ENCODE measurements around the gene SMIM14.
"Not testable (repeated sequence)": the region's sequence is repeated elsewhere in the genome, so short reads cannot be mapped to it uniquely, and the experiment has no call there.

The SMIM14 gene

GRCh38 chr4:39548425-39549067 is 90.1 kb downstream of the SMIM14 start:
- peaks cover 39% of the 10 kb centered on the region for H3K36me3 ChIP-seq (ENCODE audit: control insufficient read depth, insufficient read depth, low read length, severe bottlenecking)
- H3K27me3 ChIP-seq (replicated peaks; ENCODE audit: control insufficient read depth, insufficient read depth, low read length) = no peaks in the 10 kb centered on the region
- H3K9me3 ChIP-seq (ENCODE audit: control insufficient read depth, low read length) = no peaks in the 10 kb centered on the region
- H3K4me1 ChIP-seq (ENCODE audit: control insufficient read depth, insufficient read depth, low read length) = peaks cover 22% of the 10 kb centered on the region
- DNase-seq (ENCODE audit: low read depth) = peak; percentile 27
- no peak overlapping the region for H3K9ac ChIP-seq (ENCODE audit: low read length)
- H3K4me3 ChIP-seq (ENCODE audit: low read length) = no peak overlapping the region

DNA sequence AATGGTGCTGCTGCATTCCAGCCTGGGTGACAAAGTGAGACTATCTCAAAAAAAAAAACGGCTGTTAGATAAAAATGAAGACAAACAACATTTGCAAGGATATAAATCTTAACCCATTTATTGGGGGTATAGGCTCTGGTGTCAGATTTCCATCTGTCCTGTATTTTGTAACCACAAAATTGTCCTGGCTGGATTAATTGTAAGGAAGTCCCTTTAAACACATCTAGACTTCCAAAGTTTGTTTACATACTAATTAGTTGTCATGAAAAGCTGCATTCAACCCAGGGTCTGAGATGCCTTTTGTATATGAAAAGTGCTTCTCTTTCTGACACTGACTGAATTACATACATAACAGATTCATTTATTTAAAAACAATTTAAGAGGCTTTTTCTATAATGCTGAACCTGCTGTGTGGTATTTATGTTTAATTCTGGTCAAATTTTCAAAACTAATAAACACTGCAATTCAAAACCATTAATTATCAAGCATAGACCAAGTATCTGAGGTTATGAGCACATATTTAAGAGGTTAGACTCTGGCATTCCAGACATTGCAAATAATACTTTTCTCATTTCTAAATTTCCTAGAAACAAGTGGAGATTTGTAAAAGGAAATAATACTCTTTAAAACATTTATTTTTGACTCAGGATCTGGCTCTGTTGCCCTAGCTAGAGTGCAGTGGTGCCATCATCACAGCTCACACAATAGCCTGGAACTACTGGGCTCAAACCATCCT is 93.9 kb downstream of the SMIM14 start:
- no peak overlapping the region for H3K4me3 ChIP-seq (ENCODE audit: low read length)
- DNase-seq (ENCODE audit: low read depth) = peak; percentile 34
- no peaks in the 10 kb centered on the region for H3K9me3 ChIP-seq (ENCODE audit: control insufficient read depth, low read length)
- H3K4me1 ChIP-seq (ENCODE audit: control insufficient read depth, insufficient read depth, low read length) = peaks cover 31% of the 10 kb centered on the region
- no peak overlapping the region for H3K9ac ChIP-seq (ENCODE audit: low read length)
- peaks cover 14% of the 10 kb centered on the region for H3K36me3 ChIP-seq (ENCODE audit: control insufficient read depth, insufficient read depth, low read length, severe bottlenecking)
- H3K27me3 ChIP-seq (replicated peaks; ENCODE audit: control insufficient read depth, insufficient read depth, low read length) = no peaks in the 10 kb centered on the region

GRCh38 chr4:39544080-39544479 is 94.6 kb downstream of the SMIM14 start:
- H3K9ac ChIP-seq (ENCODE audit: low read length); H3K9me3 ChIP-seq (ENCODE audit: control insufficient read depth, low read length); H3K4me3 ChIP-seq (ENCODE audit: low read length); H3K27me3 ChIP-seq (replicated peaks; ENCODE audit: control insufficient read depth, insufficient read depth, low read length); DNase-seq (ENCODE audit: low read depth); H3K36me3 ChIP-seq (ENCODE audit: control insufficient read depth, insufficient read depth, low read length, severe bottlenecking): not testable (repeated sequence)
- peaks cover 31% of the 10 kb centered on the region for H3K4me1 ChIP-seq (ENCODE audit: control insufficient read depth, insufficient read depth, low read length)

DNA sequence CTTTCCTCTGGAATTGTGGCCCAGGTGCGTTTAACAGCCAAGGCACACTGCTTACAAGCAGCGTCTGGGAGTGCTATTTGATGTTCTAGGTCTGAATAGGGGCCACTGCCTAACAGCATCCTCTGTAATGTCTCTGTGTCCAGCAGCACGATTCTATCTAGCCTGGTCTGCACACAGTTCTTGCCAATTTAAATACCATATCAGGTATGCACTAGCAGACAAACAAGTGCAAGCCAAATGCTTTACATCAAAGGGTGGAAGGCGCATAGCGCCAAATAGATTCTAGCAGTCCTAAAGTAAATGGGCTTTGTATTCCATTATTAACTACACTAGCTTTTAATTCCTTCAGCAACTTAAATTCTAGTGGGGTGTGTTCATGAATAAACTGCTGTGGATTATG is 95.6 kb downstream of the SMIM14 start:
- no peak overlapping the region for H3K4me3 ChIP-seq (ENCODE audit: low read length)
- H3K4me1 ChIP-seq (ENCODE audit: control insufficient read depth, insufficient read depth, low read length) = peaks cover 22% of the 10 kb centered on the region
- H3K27me3 ChIP-seq (replicated peaks; ENCODE audit: control insufficient read depth, insufficient read depth, low read length) = no peaks in the 10 kb centered on the region
- DNase-seq (ENCODE audit: low read depth) = no peak
- no peaks in the 10 kb centered on the region for H3K9me3 ChIP-seq (ENCODE audit: control insufficient read depth, low read length)
- peaks cover 3% of the 10 kb centered on the region for H3K36me3 ChIP-seq (ENCODE audit: control insufficient read depth, insufficient read depth, low read length, severe bottlenecking)
- H3K9ac ChIP-seq (ENCODE audit: low read length) = no peak overlapping the region

GRCh38 chr4:39542611-39543012 is 96.1 kb downstream of the SMIM14 start:
- H3K9ac ChIP-seq (ENCODE audit: low read length) = no peak overlapping the region
- H3K4me1 ChIP-seq (ENCODE audit: control insufficient read depth, insufficient read depth, low read length) = peaks cover 21% of the 10 kb centered on the region
- H3K27me3 ChIP-seq (replicated peaks; ENCODE audit: control insufficient read depth, insufficient read depth, low read length) = no peaks in the 10 kb centered on the region
- no peaks in the 10 kb centered on the region for H3K9me3 ChIP-seq (ENCODE audit: control insufficient read depth, low read length)
- no peak for DNase-seq (ENCODE audit: low read depth)
- no peak overlapping the region for H3K4me3 ChIP-seq (ENCODE audit: low read length)
- H3K36me3 ChIP-seq (ENCODE audit: control insufficient read depth, insufficient read depth, low read length, severe bottlenecking) = peaks cover 3% of the 10 kb centered on the region

DNA sequence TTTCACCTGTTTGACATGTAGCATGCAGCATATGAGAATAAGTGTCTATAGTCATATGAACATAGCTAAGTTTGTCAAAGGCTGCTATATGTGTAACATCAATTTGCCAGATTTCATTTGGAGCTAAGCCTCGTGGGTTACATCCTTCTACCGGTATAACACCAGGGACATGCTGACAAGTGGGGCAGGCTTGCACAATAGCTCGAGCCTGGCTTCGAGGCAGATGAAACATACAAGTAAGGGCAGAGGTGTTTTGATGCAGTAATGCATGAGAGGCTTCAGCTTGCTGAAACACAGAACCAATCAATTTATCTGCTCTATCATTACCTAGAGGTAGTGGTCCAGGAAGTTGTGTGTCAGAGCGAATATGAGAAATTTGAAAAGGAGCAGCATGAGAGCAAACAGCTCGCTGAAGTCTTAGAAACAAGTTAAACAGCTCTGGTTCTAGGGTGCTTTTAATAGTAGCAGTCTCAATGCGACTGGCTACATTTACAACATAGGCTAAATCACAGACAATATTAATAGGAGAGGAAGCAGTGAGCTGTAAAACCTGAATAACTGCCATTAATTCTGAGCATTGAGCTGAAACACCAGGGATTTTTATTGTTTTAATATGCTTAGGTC is 96.6 kb downstream of the SMIM14 start:
- Histone ChIP-seq H3K4me1 (ENCODE audit: control insufficient read depth, insufficient read depth, low read length) (peaks cover 21% of the 10 kb centered on the region), H3K4me3 (ENCODE audit: low read length) (no peak overlapping the region), H3K9me3 (ENCODE audit: control insufficient read depth, low read length) (no peaks in the 10 kb centered on the region), H3K27me3 (replicated peaks; ENCODE audit: control insufficient read depth, insufficient read depth, low read length) (no peaks in the 10 kb centered on the region), H3K36me3 (ENCODE audit: control insufficient read depth, insufficient read depth, low read length, severe bottlenecking) (peaks cover 3% of the 10 kb centered on the region), H3K9ac (ENCODE audit: low read length) (no peak overlapping the region)
- DNase-seq (ENCODE audit: low read depth) = no peak

DNA sequence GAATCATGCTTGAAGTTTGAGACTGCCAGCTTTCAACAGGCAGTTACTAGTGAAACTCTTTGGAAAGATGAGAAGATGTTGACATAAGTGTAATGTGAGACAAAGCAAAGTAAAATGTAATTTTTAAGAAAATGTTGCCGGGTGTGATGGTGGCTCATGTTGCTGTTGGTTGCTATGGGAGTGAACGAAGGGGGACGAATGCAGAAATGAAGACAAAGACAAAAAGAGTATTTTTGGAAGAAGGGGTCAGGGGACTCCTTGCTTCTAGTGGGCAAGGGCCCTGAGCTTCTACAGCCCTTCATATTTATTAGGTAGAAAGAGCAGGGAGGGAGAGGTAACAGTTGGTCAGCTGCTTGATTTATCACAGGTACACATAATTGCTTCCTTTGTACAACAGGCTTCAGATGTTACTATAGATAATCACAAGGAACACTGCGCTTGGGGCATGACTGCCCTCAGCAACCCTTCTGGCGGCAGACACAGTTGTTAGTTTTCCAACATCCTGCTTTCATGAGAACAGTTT is 99.5 kb downstream of the SMIM14 start:
- no peaks in the 10 kb centered on the region for H3K9me3 ChIP-seq (ENCODE audit: control insufficient read depth, low read length)
- peaks cover 10% of the 10 kb centered on the region for H3K4me1 ChIP-seq (ENCODE audit: control insufficient read depth, insufficient read depth, low read length)
- peaks cover 3% of the 10 kb centered on the region for H3K36me3 ChIP-seq (ENCODE audit: control insufficient read depth, insufficient read depth, low read length, severe bottlenecking)
- DNase-seq (ENCODE audit: low read depth) = peak; percentile 83
- H3K4me3 ChIP-seq (ENCODE audit: low read length) = no peak overlapping the region
- no peak overlapping the region for H3K9ac ChIP-seq (ENCODE audit: low read length)
- no peaks in the 10 kb centered on the region for H3K27me3 ChIP-seq (replicated peaks; ENCODE audit: control insufficient read depth, insufficient read depth, low read length)

- H3K36me3 ChIP-seq (ENCODE audit: control insufficient read depth, insufficient read depth, low read length, severe bottlenecking) = no peaks in the 10 kb centered on the region
- H3K4me3 ChIP-seq (ENCODE audit: low read length) = no peak overlapping the region
- H3K4me1 ChIP-seq (ENCODE audit: control insufficient read depth, insufficient read depth, low read length) = peaks cover 2% of the 10 kb centered on the region
- H3K9ac ChIP-seq (ENCODE audit: low read length) = no peak overlapping the region
- no peak for DNase-seq (ENCODE audit: low read depth)
- H3K9me3 ChIP-seq (ENCODE audit: control insufficient read depth, low read length) = peaks cover 3% of the 10 kb centered on the region
- H3K27me3 ChIP-seq (replicated peaks; ENCODE audit: control insufficient read depth, insufficient read depth, low read length) = no peaks in the 10 kb centered on the region
Observed at GRCh38 chr4:39533541-39533940, 105.1 kb downstream of the SMIM14 start.

GRCh38 chr4:39532237-39532636 is 106.4 kb downstream of the SMIM14 start:
- H3K27me3 ChIP-seq (replicated peaks; ENCODE audit: control insufficient read depth, insufficient read depth, low read length); H3K36me3 ChIP-seq (ENCODE audit: control insufficient read depth, insufficient read depth, low read length, severe bottlenecking); H3K9me3 ChIP-seq (ENCODE audit: control insufficient read depth, low read length): not testable (repeated sequence)

DNA sequence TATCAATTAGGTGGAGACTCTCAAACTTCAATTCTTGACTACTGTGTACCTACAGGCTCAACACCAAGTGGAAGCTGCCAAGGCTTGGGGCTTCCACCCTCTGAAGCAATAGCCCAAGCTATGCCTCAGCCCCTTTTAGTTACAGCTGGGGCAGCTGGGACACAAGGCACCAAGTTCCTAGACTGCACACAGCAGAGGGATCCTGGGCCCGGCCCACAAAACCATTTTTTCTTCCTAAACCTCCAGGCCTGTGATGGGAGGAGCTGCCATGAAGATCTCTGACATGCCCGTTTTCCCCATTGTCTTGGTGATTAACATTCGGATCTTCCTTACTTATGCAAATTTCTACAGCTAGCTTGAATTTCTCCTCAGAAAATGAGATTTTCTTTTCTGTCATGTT is 108.0 kb downstream of the SMIM14 start:
- Histone ChIP-seq H3K9ac (ENCODE audit: low read length) (no peak overlapping the region), H3K4me3 (ENCODE audit: low read length) (no peak overlapping the region), H3K27me3 (replicated peaks; ENCODE audit: control insufficient read depth, insufficient read depth, low read length) (no peaks in the 10 kb centered on the region), H3K4me1 (ENCODE audit: control insufficient read depth, insufficient read depth, low read length) (peaks cover 5% of the 10 kb centered on the region), H3K36me3 (ENCODE audit: control insufficient read depth, insufficient read depth, low read length, severe bottlenecking) (no peaks in the 10 kb centered on the region), H3K9me3 (ENCODE audit: control insufficient read depth, low read length) (peaks cover 3% of the 10 kb centered on the region)
- no peak for DNase-seq (ENCODE audit: low read depth)

More at GRCh38 chr4:39532237-39532636, 106.4 kb downstream of the SMIM14 start:
- DNase-seq (ENCODE audit: low read depth); H3K4me3 ChIP-seq (ENCODE audit: low read length); H3K9ac ChIP-seq (ENCODE audit: low read length); H3K4me1 ChIP-seq (ENCODE audit: control insufficient read depth, insufficient read depth, low read length): not testable (repeated sequence)

- no peaks in the 10 kb centered on the region for H3K27me3 ChIP-seq (replicated peaks; ENCODE audit: control insufficient read depth, insufficient read depth, low read length)
- H3K4me3 ChIP-seq (ENCODE audit: low read length) = no peak overlapping the region
- no peak overlapping the region for H3K9ac ChIP-seq (ENCODE audit: low read length)
- H3K9me3 ChIP-seq (ENCODE audit: control insufficient read depth, low read length) = peaks cover 3% of the 10 kb centered on the region
- DNase-seq (ENCODE audit: low read depth) = no peak
- no peaks in the 10 kb centered on the region for H3K36me3 ChIP-seq (ENCODE audit: control insufficient read depth, insufficient read depth, low read length, severe bottlenecking)
- H3K4me1 ChIP-seq (ENCODE audit: control insufficient read depth, insufficient read depth, low read length) = peaks cover 10% of the 10 kb centered on the region
Observed at GRCh38 chr4:39529534-39529933, 109.1 kb downstream of the SMIM14 start.
